GM18868 (cell line): ENCODE results near the gene CELSR3.

Experiments used
- ATAC-seq: cut with Tn5 transposase; IDR thresholded peaks from one replicate; pipeline ENCODE4 v1.9.1; 2021; ENCODE audit warnings: mild to moderate bottlenecking, moderate library complexity; ENCODE audit not compliant: unreplicated experiment

Gene CELSR3

GRCh38 chr3:48600711-48601621, 61.7 kb downstream of the CELSR3 start:
- ATAC-seq: no peak

GRCh38 chr3:48599509-48600285, 63.0 kb downstream of the CELSR3 start:
- ATAC-seq: no peak

GRCh38 chr3:48599077-48599501, 63.6 kb downstream of the CELSR3 start:
- no peak for ATAC-seq

GRCh38 chr3:48598323-48599076, 64.2 kb downstream of the CELSR3 start:
- ATAC-seq: no peak

- ATAC-seq: no peak
Measured at GRCh38 chr3:48597408-48597800, 65.3 kb downstream of the CELSR3 start.

- no peak for ATAC-seq
Measured at GRCh38 chr3:48596676-48597407, 65.8 kb downstream of the CELSR3 start.

- ATAC-seq: no peak
Measured at GRCh38 chr3:48596157-48596556, 66.5 kb downstream of the CELSR3 start.

GRCh38 chr3:48595526-48596121, 67.1 kb downstream of the CELSR3 start:
- no peak for ATAC-seq

GRCh38 chr3:48595075-48595525, 67.6 kb downstream of the CELSR3 start, which contains the start of gene COL7A1:
COL7A1 (minus strand) TSS chr3:48595329; CDS start chr3:48595159, 170 bp downstream.
- ATAC-seq: no peak

- ATAC-seq: no peak
Measured at GRCh38 chr3:48594417-48595049, 68.2 kb downstream of the CELSR3 start.

- no peak for ATAC-seq
Measured at GRCh38 chr3:48593337-48593736, 69.3 kb downstream of the CELSR3 start.

GRCh38 chr3:48592519-48593087, 70.1 kb downstream of the CELSR3 start:
- no peak for ATAC-seq

GRCh38 chr3:48591886-48592518, 70.7 kb downstream of the CELSR3 start:
- ATAC-seq: no peak

- ATAC-seq: no peak
Measured at GRCh38 chr3:48591436-48591835, 71.2 kb downstream of the CELSR3 start.

GRCh38 chr3:48588230-48588629, 74.5 kb downstream of the CELSR3 start:
- no peak for ATAC-seq

- ATAC-seq: no peak
Measured at GRCh38 chr3:48587686-48588085, 75.0 kb downstream of the CELSR3 start.
